Stimulated activated effector memory CD8-positive, alpha-beta T cell treated with anti-CD3 and anti-CD28 coated beads, Interleukin-12 subunit alpha, Interleukin-12 subunit beta, amount 100 ng/mL, for 72 hours (primary cell): Measurements from ENCODE around the gene ZNF362.
A peak's percentile ranks its signal among the peaks of the same experiment; 100 is the strongest.
"Not testable (repeated sequence)": the region's sequence is repeated elsewhere in the genome, so short reads cannot be mapped to it uniquely, and the experiment has no call there.

Experiments
- ATAC-seq: fragments of 150-1000 bp; cut with Tn5 transposase; 2 replicates; pipeline ENCODE4 v1.10.0; 2021
- DNase-seq, 2 donors: peaks; one replicate each; pipeline ENCODE4 v3.0.0; 2021 to 2022; ENCODE audit warnings: low spot score in 2 of 2
- H3K27ac Mint-ChIP-seq: one replicate; pipeline ENCODE4 v1.8.0; 2022; ENCODE audit warnings: mild to moderate bottlenecking, mixed read lengths
- H3K36me3 Mint-ChIP-seq: one replicate; pipeline ENCODE4 v1.8.0; 2022; ENCODE audit warnings: mild to moderate bottlenecking, mixed read lengths
- H3K4me1 Mint-ChIP-seq: one replicate; pipeline ENCODE4 v1.8.0; 2022; ENCODE audit warnings: mixed read lengths
- H3K4me3 Mint-ChIP-seq: one replicate; pipeline ENCODE4 v1.8.0; 2022; ENCODE audit warnings: mild to moderate bottlenecking, mixed read lengths
- H3K9me3 Mint-ChIP-seq: one replicate; pipeline ENCODE4 v1.8.0; 2022; ENCODE audit warnings: mixed read lengths

The ZNF362 gene

DNA sequence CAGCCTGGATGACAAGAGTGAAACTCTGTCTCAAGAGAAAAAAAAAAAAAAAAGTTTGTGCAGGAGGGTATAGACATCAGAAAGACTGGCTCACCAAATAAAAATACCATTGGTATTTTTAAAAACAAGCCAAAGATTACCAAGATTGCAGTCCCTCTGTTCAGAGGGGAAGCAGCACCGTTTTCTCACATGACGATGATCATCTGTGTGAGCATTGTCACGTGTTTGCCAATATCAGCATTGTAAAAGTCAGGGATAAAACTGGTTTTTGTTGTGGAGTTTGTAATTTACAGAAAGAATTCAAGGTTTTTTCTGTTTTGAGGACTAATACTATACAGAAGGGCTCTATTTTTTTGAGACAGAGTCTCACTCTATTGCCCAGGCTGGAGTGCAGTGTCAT, 26.5 kb downstream of the ZNF362 start:
- Mint-ChIP-seq H3K4me1 (no peaks in the 10 kb centered on the region), H3K4me3 (no peak overlapping the region), H3K36me3 (peaks cover 27% of the 10 kb centered on the region), H3K27ac (no peak overlapping the region), H3K9me3 (no peaks in the 10 kb centered on the region)
- ATAC-seq (no peak), DNase-seq (no peak)

DNA sequence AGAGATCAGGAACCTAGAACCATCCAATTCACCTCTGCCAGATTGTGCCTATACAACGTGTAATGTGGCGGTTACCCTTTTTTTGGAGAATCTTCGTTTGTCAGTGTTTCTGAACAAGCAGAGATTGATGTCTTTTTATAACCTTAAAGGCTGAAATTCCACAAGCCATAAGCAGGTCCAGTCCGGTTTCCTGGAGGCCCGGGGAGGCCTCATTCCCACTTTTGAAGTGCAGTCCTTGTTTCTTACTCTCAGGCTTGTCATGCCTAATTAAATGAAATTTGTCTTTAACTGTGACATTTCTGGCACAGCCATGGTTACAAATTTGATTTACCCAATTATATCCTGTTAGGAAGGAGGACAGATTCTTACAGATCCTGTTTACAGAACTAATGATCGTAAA, 27.8 kb downstream of the ZNF362 start:
- DNase-seq, result no peak
- Mint-ChIP-seq H3K4me1 (no peaks in the 10 kb centered on the region), H3K36me3 (peaks cover 27% of the 10 kb centered on the region), H3K27ac (no peak overlapping the region), H3K4me3 (no peak overlapping the region), H3K9me3 (no peaks in the 10 kb centered on the region)
- no peak for ATAC-seq

DNA sequence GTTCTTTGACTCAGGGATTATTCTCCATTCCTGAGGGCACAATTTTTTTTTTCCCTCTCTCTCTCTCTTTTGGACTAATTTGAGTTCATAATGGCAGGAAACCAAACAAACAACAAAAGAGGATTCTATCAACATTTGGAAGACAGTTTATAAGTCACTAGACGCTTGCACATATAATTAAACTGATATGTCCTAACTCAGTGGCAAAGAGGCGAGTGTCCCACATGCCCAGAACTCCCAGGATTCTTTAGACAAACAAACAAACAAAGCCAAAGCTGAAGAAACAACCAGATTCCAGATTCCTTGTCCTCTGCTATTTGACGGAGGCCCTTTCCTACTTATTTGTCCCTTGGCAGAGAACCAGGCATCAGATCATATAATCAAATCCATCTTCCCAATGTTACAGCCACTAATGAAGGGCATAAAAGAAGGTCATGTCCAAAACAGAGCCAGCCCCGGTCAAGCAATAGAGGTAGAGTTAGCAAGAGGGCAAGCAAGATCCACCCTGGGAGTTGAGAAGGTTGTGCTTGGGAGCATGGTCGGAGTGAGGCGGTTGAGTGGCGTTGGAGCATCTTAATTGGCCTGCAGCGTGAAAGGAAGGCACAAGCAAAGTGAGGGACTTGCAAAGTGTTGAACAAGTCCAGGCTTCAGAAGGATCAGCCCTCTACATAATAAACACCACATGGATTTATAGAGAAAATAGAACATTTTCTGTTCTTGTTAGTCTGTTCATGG, 30.3 kb downstream of the ZNF362 start:
- DNase-seq (no peak), ATAC-seq (no peak)
- peaks cover 27% of the 10 kb centered on the region for H3K36me3 Mint-ChIP-seq
- H3K27ac Mint-ChIP-seq, result no peak overlapping the region
- H3K4me1 Mint-ChIP-seq, result no peaks in the 10 kb centered on the region
- H3K4me3 Mint-ChIP-seq, result no peak overlapping the region
- H3K9me3 Mint-ChIP-seq, result no peaks in the 10 kb centered on the region

DNA sequence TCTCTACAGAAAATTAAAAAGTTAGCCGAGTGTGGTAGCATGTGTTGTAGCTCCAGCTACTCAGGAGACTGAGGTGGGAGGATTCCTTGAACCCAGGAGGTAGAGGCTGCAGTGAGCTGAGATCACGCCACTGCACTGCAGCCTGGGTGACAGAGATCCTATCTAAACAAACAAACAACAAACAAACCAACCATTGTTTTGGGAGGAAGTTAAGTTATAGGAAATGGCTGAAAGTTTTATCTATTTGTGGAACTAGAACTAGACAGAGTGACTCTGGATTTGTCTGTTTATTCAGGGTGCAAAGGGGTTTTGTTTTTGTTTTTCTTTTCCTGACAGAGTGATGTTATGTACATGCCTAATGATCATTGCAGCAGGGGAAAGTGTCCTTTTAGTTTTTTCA, 31.0 kb downstream of the ZNF362 start:
- no peak overlapping the region for H3K27ac Mint-ChIP-seq
- H3K36me3 Mint-ChIP-seq, result peaks cover 23% of the 10 kb centered on the region
- DNase-seq (no peak), ATAC-seq (no peak)
- H3K4me3 Mint-ChIP-seq, result no peak overlapping the region
- H3K4me1 Mint-ChIP-seq, result no peaks in the 10 kb centered on the region
- no peaks in the 10 kb centered on the region for H3K9me3 Mint-ChIP-seq

DNA sequence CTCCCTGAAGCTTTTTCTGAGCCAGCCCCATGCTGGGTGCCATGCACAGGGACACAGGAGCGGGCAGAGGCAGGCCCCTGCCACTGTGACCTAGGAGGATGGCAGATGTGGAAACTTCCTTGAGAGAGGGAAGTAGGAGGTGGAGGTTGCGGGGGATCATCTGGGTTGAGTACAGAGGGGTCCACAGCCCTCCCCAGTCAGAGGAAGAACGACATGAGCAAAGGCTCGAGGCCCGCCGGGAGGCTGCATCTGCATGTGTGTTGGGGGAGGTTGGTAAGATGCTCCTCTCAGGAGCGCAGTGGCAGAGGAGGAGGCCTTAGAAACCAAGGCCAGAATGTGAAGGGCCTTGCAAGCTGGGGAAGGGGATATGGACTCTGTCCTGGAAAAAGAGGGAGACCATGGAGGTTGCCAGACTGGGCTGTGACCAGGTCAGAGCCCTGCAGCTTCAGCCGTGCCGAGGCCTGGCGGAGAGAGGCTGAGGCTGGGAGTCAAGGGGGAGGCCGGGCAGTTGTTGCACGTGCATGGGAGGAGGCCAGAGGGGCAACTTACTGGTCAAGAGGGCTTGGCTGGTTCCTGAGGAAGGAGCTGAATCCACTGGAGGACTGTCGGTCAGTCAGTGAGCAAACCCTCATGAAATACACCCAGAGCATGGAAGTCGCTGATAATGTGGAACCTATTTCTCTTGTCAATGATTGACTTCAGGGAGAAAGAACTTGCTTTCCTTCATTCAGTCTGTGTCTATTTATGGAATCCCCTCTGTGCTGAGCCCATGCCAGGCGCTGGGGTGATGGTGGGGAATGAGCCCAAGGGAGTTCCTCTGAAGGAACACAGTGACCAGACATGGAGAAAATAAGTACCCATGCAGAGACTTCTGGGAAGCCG, 32.9 kb downstream of the ZNF362 start:
- ATAC-seq (no peak), DNase-seq (no peak)
- Mint-ChIP-seq H3K4me3 (no peak overlapping the region), H3K36me3 (peaks cover 6% of the 10 kb centered on the region), H3K9me3 (no peaks in the 10 kb centered on the region), H3K27ac (peak overlapping the region; percentile 64), H3K4me1 (peaks cover 8% of the 10 kb centered on the region)

DNA sequence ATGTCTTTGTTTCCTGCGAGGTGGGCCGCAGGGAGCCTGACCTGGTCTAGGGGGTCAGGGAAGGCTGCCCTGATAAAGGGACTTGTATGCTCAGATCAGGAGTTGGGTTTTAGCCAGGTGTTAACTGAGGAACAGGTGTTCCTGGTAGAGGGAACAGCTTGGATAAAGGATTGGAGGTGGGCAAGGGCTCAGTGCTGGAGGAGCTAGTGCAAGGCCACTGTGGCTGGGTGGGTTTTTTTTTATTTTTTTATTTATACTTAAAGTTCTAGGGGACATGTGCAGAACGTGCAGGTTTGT, 33.5 kb downstream of the ZNF362 start:
- Mint-ChIP-seq H3K9me3 (no peaks in the 10 kb centered on the region), H3K36me3 (peaks cover 6% of the 10 kb centered on the region), H3K27ac (no peak overlapping the region), H3K4me3 (no peak overlapping the region), H3K4me1 (peaks cover 8% of the 10 kb centered on the region)
- no peak for DNase-seq
- no peak for ATAC-seq

DNA sequence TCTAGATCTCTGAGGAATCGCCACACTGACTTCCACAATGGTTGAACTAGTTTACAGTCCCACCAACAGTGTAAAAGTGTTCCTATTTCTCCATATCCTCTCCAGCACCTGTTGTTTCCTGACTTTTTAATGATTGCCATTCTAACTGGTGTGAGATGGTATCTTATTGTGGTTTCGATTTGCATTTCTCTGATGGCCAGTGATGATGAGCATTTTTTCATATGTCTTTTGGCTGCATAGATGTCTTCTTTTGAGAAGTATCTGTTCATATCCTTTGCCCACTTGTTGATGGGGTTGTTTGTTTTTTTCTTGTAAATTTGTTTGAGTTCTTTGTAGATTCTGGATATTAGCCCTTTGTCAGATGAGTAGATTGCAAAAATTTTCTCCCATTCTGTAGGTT, 34.3 kb downstream of the ZNF362 start:
- H3K27ac Mint-ChIP-seq, H3K36me3 Mint-ChIP-seq, H3K4me3 Mint-ChIP-seq, H3K9me3 Mint-ChIP-seq, DNase-seq, ATAC-seq: not testable (repeated sequence)
- H3K4me1 Mint-ChIP-seq, result peaks cover 13% of the 10 kb centered on the region

DNA sequence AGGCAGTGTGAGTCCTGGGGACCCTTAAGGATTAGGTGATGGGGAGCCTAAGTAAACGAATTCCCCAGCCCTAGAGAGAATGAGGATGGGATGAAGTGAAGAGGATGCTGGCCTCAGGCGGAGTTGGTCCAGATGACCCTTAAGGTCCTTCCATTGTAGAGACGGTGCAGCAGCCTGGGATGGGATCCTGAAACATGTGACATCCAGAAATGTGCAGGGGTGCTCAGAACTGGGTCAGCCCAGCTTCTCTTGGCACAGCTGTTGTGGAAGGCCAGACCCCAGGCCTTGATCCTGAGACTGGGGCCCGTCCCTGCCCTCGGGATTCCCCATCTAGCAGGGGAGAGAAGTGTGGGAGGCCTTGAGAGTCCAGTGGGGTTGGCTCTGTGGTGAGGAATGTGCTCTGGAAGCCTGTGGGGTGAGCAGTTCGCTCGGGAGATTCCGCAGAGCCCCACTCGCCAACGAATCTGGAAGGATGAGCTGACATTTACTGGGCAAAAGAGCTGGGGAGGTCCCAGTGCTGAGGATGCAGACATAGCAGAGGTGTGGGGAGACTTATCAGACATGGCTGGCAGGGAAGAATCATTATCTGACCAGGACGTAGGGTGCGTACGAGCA, 36.5 kb downstream of the ZNF362 start:
- Mint-ChIP-seq H3K36me3 (no peaks in the 10 kb centered on the region), H3K27ac (peak overlapping the region; percentile 79)
- DNase-seq, result no peak

DNA sequence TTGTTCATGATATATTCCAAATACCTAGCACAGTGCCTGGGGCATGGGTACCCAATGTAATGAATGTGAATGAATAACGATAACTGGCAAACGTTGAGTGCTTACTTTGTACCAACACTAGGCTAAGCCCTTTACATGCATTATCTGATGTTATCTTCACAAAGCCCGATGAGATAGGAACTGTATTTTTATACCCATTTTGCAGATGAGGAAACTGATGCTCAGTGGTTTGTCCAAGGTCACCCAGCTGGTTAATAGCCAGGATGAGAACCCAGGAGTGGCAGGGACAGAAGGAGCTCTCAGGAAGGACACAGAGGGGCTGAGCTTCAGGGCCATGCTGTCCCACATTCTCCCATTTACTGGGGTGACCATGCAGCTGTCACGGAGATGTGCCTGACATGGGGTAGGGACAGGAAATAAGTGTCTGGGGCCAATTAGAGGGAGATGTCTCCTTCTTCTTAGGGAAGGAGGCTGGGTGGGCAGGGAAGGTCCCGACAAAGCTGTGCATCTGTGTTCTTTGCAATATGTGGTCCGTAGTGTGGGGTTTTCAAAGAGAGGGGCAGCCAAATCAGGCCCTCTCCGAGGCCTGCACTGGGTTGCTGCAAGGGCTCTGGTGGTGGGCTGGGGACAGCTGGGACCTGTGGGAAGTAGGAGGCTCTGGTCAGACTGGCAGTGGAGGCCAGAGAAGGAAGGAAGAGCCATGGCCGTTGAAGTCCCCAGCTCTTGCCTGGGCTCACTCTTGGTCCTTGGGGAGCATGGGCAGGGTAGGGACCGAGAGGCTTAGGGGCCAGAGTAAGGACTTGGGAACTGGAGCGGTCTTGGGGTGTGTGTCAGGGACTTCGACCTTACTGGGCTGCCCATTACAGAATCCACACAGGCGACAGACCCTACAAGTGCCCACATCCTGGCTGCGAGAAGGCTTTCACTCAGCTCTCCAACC, 38.0 kb downstream of the ZNF362 start:
- ATAC-seq (no peak), DNase-seq (no peak)
- no peaks in the 10 kb centered on the region for H3K36me3 Mint-ChIP-seq
- no peaks in the 10 kb centered on the region for H3K9me3 Mint-ChIP-seq
- no peak overlapping the region for H3K4me3 Mint-ChIP-seq
- peak overlapping the region; percentile 79 for H3K27ac Mint-ChIP-seq
- H3K4me1 Mint-ChIP-seq, result peaks cover 26% of the 10 kb centered on the region

More for the DNA sequence above, 36.5 kb downstream of the ZNF362 start:
- H3K9me3 Mint-ChIP-seq, result no peaks in the 10 kb centered on the region
- peaks cover 14% of the 10 kb centered on the region for H3K4me1 Mint-ChIP-seq
- H3K4me3 Mint-ChIP-seq, result no peak overlapping the region
- ATAC-seq, result no peak

DNA sequence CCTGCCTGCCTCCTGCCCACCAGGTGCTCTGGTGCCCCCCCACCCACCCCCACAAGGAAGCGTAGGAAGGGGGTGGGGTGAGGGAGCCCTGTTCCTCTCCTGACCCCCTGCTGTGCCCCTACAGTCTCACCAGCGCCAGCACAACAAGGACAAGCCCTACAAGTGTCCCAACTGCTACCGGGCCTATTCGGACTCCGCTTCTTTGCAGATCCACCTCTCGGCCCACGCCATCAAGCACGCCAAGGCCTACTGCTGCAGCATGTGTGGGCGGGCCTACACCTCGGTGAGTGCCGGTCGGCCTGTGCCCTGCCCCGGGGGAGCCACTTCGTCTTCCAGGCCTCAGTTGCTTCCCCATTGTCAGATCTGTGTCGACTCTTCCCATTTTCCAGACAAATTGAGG, 38.7 kb downstream of the ZNF362 start:
- no peak overlapping the region for H3K4me3 Mint-ChIP-seq
- no peak for DNase-seq
- ATAC-seq, result no peak
- no peaks in the 10 kb centered on the region for H3K9me3 Mint-ChIP-seq
- no peaks in the 10 kb centered on the region for H3K36me3 Mint-ChIP-seq
- peaks cover 26% of the 10 kb centered on the region for H3K4me1 Mint-ChIP-seq
- H3K27ac Mint-ChIP-seq, result peak overlapping the region; percentile 74

DNA sequence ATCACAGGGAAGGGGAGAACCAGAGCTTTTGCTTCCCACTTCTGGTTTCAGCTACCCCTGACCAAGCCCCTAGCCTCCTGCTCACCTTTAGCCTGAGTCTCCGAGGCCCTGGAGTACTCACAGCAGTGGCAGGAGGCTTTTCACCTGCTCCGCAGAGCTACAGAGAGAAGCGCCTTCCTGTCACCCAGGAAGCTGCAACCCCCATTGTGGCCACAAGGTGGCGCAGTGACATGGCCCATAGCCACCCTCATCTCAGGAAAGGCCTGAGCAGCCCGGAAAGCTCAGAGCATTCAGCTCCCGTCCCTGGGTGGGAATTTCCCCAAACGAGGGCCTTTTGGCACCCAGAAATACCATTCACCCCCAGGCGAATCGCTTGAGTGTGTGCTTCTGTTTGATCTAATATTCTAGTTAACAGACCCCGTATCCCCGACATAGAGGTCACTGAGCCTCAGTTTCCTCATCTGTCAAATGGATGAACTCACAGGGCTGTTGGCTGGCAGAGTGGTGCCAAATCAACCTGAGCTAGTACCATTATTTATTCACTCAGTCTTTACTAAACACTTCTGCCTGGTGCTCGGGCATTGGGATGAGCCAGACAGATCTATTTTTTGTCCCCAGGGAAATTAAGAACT, 39.3 kb downstream of the ZNF362 start:
- Mint-ChIP-seq H3K9me3 (no peaks in the 10 kb centered on the region), H3K36me3 (no peaks in the 10 kb centered on the region), H3K4me3 (no peak overlapping the region), H3K4me1 (peaks cover 26% of the 10 kb centered on the region), H3K27ac (peak overlapping the region; percentile 74)
- DNase-seq (peak; percentile 89 to 94), ATAC-seq (peak; percentile 94)

DNA sequence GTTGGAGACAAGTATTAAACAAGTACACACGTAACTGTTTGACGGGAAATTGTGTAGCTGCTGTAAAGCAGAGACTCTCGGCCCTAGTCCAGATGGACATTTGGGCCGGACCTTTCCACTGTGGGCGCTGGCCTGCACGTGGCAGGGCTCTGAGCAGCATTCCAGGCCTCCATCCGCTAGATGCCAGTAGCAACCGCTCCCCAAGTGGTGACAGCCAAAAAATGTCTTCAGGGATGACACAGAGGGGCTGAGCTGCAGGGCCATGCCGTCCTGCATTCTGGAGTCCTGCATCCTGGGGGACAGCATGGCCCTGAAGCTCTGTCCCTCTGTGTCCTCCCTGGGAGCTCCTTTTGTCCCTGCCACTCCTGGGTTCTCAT, 39.8 kb downstream of the ZNF362 start:
- Mint-ChIP-seq H3K9me3 (no peaks in the 10 kb centered on the region), H3K36me3 (no peaks in the 10 kb centered on the region), H3K27ac (no peak overlapping the region), H3K4me3 (no peak overlapping the region), H3K4me1 (peaks cover 26% of the 10 kb centered on the region)
- DNase-seq (no peak), ATAC-seq (no peak)

DNA sequence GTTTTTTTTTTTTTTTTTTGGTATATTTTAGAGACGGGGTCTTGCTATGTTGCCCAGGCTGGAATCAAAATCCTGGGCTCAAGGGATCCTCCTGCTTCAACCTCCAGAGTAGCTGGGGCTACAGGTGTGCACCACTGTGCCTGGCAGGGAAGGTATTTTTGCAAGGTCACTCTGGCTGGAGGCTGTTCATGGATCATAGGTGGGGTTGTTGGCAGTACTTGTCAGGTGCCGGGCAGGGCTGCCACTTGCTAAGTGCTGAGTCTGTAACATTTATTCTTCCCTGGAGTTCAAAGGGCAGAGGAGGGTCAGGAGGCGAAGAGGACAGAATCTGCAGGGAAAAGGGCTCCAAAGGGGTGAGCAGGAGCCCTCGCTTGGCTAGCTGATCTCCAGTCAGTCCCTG, 40.5 kb downstream of the ZNF362 start:
- no peaks in the 10 kb centered on the region for H3K36me3 Mint-ChIP-seq
- peaks cover 30% of the 10 kb centered on the region for H3K4me1 Mint-ChIP-seq
- DNase-seq (no peak), ATAC-seq (no peak)
- no peaks in the 10 kb centered on the region for H3K9me3 Mint-ChIP-seq
- no peak overlapping the region for H3K27ac Mint-ChIP-seq
- no peak overlapping the region for H3K4me3 Mint-ChIP-seq

DNA sequence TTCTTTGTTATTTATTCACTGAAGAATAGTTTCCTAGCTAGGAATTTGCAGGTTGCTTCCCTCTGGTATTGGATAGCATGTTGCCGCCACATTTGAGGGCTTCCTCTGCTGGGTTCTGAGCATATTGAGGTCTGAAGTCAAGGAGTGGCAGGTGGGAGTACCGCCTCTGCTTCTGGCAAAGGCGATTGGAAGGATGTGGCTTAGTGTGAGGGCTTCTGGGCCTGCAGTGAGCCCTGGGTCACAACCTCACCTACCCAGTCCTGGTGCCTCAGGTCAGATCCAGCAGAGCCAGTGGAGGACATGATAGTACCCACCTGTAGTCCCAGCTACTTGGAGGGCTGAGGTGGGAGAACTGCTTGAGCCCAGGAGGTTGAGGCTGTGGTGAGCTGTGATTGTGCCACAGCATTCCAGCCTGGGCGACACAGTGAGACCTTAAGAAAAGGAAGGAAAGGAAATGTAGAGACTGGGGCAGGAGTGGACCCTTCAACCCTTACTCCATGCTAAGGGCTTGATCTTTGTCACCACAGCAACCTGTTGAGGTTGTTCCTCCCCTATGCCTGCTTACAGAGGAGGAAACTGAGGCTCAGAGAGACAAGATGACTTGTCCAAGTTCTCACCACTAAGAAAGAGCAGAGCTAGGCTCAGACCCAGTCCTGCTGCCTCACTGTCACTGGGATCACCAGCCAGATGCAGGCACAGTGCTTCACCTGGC, 41.8 kb downstream of the ZNF362 start:
- ATAC-seq, result no peak
- Mint-ChIP-seq H3K4me1 (peaks cover 35% of the 10 kb centered on the region), H3K27ac (no peak overlapping the region), H3K4me3 (no peak overlapping the region), H3K9me3 (no peaks in the 10 kb centered on the region), H3K36me3 (no peaks in the 10 kb centered on the region)
- no peak for DNase-seq
